GM06990 (cell line): ENCODE results near the gene STK25.

Experiments
- DNase-seq: peaks from one replicate; pipeline ENCODE4 v3.0.0-alpha.2; 2011; ENCODE audit not compliant: insufficient read length; ENCODE audit errors: extremely low read depth
- H3K27me3 ChIP-seq: replicated peaks from 2 replicates; pipeline ENCODE4 v1.6.0; 2011; ENCODE audit warnings: low read length; ENCODE audit not compliant: control insufficient read depth, insufficient read depth
- H3K36me3 ChIP-seq: 2 replicates; pipeline ENCODE4 v1.5.1; 2011; ENCODE audit warnings: low read length; ENCODE audit not compliant: control insufficient read depth, insufficient read depth
- H3K4me3 ChIP-seq: replicated peaks from 2 replicates; pipeline ENCODE4 v1.5.1; 2011; ENCODE audit warnings: low read depth, mild to moderate bottlenecking, control low read depth, low read length
- TF ChIP-seq, protein P1 (sequence below): IDR thresholded peaks from 2 replicates; pipeline ENCODE4 v1.5.1; 2011; ENCODE audit warnings: low read length, control low read depth, mild to moderate bottlenecking, inconsistent platforms; ENCODE audit not compliant: insufficient read depth, poor library complexity, severe bottlenecking

Gene STK25

GRCh38 chr2:241495172-241496002 lies 13.0 kb downstream of the STK25 start:
- no peaks in the 10 kb centered on the region for H3K27me3 ChIP-seq
- H3K4me3 ChIP-seq = no peak overlapping the region
- no peak for DNase-seq
- H3K36me3 ChIP-seq = peaks cover 43% of the 10 kb centered on the region
- TF ChIP-seq, protein P1, sequence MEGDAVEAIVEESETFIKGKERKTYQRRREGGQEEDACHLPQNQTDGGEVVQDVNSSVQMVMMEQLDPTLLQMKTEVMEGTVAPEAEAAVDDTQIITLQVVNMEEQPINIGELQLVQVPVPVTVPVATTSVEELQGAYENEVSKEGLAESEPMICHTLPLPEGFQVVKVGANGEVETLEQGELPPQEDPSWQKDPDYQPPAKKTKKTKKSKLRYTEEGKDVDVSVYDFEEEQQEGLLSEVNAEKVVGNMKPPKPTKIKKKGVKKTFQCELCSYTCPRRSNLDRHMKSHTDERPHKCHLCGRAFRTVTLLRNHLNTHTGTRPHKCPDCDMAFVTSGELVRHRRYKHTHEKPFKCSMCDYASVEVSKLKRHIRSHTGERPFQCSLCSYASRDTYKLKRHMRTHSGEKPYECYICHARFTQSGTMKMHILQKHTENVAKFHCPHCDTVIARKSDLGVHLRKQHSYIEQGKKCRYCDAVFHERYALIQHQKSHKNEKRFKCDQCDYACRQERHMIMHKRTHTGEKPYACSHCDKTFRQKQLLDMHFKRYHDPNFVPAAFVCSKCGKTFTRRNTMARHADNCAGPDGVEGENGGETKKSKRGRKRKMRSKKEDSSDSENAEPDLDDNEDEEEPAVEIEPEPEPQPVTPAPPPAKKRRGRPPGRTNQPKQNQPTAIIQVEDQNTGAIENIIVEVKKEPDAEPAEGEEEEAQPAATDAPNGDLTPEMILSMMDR = no peak

- TF ChIP-seq, protein P1 = no peak
- no peaks in the 10 kb centered on the region for H3K27me3 ChIP-seq
- no peak for DNase-seq
- peaks cover 43% of the 10 kb centered on the region for H3K36me3 ChIP-seq
- no peak overlapping the region for H3K4me3 ChIP-seq
Measured at GRCh38 chr2:241494311-241494908, 14.0 kb downstream of the STK25 start.

- TF ChIP-seq, protein P1 = no peak
- peaks cover 35% of the 10 kb centered on the region for H3K36me3 ChIP-seq
- no peaks in the 10 kb centered on the region for H3K27me3 ChIP-seq
- no peak for DNase-seq
- H3K4me3 ChIP-seq = no peak overlapping the region
Measured at GRCh38 chr2:241493092-241493491, 15.3 kb downstream of the STK25 start.

GRCh38 chr2:241492174-241492565 lies 16.2 kb downstream of the STK25 start:
- Histone ChIP-seq H3K36me3 (peaks cover 28% of the 10 kb centered on the region), H3K27me3 (no peaks in the 10 kb centered on the region), H3K4me3 (no peak overlapping the region)
- TF ChIP-seq, protein P1 = no peak
- no peak for DNase-seq

GRCh38 chr2:241491549-241492173 lies 16.7 kb downstream of the STK25 start:
- no peak overlapping the region for H3K4me3 ChIP-seq
- DNase-seq = no peak
- H3K27me3 ChIP-seq = no peaks in the 10 kb centered on the region
- TF ChIP-seq, protein P1 = no peak
- peaks cover 28% of the 10 kb centered on the region for H3K36me3 ChIP-seq
